HFF-Myc (cell line): ENCODE measurements around the gene SCMH1.

Experiments
- DNase-seq: peaks from one replicate; pipeline ENCODE4 v3.0.0-alpha.2; 2011; ENCODE audit warnings: low read depth; ENCODE audit errors: extremely low read depth
- H3K4me3 ChIP-seq: replicated peaks from 2 replicates; pipeline ENCODE4 v1.5.1; 2011; ENCODE audit warnings: low read depth, mild to moderate bottlenecking, control low read depth, low read length
- TF ChIP-seq, protein P1 (sequence below): IDR thresholded peaks from 2 replicates; pipeline ENCODE4 v1.5.1; 2012; ENCODE audit warnings: mild to moderate bottlenecking, low read depth, low read length, control low read depth; ENCODE audit errors: missing control alignments

SCMH1 gene

DNA sequence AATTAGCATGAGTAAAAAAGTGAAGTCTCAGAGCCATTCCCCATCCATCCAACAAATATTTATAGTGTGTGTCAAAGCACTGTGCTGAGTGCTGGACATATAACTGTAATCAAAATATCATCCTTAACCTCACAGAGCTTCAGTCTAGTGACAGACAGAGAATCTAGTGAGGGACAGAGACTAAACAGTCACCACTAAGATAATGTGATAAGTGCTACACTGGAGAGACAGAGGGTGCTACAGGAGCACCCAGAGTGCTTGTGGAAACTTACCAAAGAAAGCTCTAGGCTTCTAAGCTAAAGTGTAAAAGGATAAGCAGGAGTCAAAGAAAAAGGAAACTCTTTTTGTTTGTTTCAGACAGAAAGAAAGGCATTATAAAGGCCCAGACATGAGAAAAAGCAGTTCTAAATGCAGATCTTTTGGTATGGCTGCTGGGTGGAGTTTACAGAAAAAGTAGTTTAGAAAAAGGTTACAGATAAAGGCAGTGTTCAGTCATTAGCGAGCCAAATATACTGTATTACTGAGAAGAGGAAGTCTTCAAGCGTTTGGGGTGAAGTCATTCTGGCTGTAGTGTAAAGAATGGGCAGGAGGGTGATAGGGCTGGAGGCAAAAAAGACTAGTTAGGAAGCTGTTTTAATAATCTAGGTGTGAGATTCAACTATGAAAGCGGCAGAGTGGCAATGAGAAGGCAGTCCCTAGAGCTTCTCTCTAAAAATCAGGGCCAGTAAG is 83.8 kb downstream of the SCMH1 start:
- TF ChIP-seq, protein P1, sequence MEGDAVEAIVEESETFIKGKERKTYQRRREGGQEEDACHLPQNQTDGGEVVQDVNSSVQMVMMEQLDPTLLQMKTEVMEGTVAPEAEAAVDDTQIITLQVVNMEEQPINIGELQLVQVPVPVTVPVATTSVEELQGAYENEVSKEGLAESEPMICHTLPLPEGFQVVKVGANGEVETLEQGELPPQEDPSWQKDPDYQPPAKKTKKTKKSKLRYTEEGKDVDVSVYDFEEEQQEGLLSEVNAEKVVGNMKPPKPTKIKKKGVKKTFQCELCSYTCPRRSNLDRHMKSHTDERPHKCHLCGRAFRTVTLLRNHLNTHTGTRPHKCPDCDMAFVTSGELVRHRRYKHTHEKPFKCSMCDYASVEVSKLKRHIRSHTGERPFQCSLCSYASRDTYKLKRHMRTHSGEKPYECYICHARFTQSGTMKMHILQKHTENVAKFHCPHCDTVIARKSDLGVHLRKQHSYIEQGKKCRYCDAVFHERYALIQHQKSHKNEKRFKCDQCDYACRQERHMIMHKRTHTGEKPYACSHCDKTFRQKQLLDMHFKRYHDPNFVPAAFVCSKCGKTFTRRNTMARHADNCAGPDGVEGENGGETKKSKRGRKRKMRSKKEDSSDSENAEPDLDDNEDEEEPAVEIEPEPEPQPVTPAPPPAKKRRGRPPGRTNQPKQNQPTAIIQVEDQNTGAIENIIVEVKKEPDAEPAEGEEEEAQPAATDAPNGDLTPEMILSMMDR, result no peak

GRCh38 chr1:41155105-41155504 is 87.0 kb downstream of the SCMH1 start:
- no peak overlapping the region for H3K4me3 ChIP-seq
- TF ChIP-seq, protein P1, result no peak
- DNase-seq, result no peak

More for the DNA sequence above, 83.8 kb downstream of the SCMH1 start:
- no peak overlapping the region for H3K4me3 ChIP-seq
- DNase-seq, result no peak

DNA sequence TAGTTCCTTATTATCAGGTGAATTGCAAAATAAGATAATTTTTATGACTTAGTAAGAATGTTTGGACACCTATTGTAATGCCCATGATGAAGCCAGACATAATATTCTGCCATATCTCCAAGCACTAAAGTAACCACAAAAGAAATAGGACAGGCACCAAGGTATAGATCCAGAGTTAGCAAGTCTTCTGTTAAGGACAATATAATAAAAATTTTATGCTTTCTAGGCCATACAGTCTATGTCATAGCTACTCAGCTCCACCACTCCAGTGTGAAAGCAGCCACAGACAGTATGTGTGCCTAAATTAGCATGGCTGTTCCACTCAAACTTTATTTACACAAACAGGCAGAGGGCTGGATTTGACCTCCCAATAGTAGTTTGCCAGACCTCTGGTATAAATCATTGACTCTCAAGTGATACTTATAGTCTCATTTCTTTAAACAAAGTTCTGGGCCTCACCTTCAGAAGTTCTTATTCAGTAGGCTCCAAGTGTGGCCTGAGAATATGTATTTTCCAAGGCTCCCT is 88.3 kb downstream of the SCMH1 start:
- no peak for DNase-seq
- TF ChIP-seq, protein P1, result no peak
- no peak overlapping the region for H3K4me3 ChIP-seq

GRCh38 chr1:41152622-41153044 is 89.5 kb downstream of the SCMH1 start:
- no peak overlapping the region for H3K4me3 ChIP-seq
- TF ChIP-seq, protein P1, result no peak
- no peak for DNase-seq

DNA sequence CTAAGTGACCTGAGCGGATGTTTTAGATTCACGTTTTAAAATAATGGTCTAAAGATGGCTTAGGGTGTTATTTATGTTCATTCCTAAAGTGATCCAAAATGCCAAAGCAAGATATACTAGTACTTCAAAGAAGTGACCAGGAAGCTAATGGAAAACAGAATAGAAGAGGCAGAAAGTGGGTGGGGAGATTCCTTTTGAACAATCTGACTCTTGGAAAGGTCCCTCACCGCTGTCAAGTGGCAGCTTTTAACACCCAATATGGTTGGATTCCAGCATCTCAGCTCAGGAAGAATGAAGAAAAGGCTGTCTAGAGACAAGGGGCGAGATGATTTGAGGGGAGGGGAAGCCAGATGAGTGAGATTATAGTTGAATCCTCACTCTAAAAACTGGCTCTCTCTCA is 90.3 kb downstream of the SCMH1 start:
- TF ChIP-seq, protein P1, result no peak
- H3K4me3 ChIP-seq, result no peak overlapping the region
- no peak for DNase-seq

DNA sequence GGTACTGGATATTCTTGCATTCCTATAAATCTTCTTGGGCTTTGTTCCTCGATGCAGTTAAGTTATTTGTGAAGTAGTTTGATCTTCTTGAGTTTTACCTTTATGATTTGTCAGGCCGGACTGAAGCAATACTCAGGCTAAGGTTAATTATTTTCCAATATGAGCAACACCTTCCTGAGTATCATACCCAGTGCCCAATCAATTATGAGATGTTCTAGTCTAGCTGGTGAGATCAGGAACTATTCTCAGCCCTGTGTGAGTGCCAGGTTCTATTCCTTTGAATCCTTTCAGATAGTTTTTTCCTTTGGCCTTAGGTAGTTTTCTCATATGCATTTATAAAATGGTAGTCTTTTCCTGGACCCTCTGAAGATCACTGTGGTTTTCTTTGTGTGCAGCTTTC is 92.5 kb downstream of the SCMH1 start:
- H3K4me3 ChIP-seq, result no peak overlapping the region
- TF ChIP-seq, protein P1, result no peak

More for the DNA sequence above, 92.5 kb downstream of the SCMH1 start:
- DNase-seq, result no peak
